Right atrium auricular region (tissue), 2 donors: ENCODE results near the gene ATG7. TPM values are rescaled to one million over a fixed set of nuclear protein-coding genes. Genes with fewer than 3 reads are reported as not detected.
"Not testable (repeated sequence)": the region's sequence is repeated elsewhere in the genome, so short reads cannot be mapped to it uniquely, and the experiment has no call there.

ENCODE experiments used
- DNase-seq: peaks from one replicate; pipeline ENCODE4 v3.0.0-alpha.2; 2019; ENCODE audit warnings: low spot score
- H3K27ac ChIP-seq, 2 donors: fragments of 200-600 bp; sonication (generic); 1 replicate in 1 of 2; 2 replicates in 1 of 2; pipeline ENCODE4 v1.5.1; 2016 to 2019
- H3K27me3 ChIP-seq, 2 donors: fragments of 200-600 bp; sonication (generic); one replicate each; pipeline versions ENCODE4 v1.5.1 to v1.6.0; 2017 to 2019
- H3K36me3 ChIP-seq: fragments of 200-600 bp; sonication (generic); one replicate; pipeline ENCODE4 v1.5.1; 2016
- H3K4me1 ChIP-seq, 2 donors: fragments of 200-600 bp; sonication (generic); one replicate each; pipeline versions ENCODE4 v1.5.1 to v1.6.0; 2017 to 2019
- H3K4me3 ChIP-seq, 2 donors: fragments of 200-600 bp; sonication (generic); 1 replicate in 1 of 2; 2 replicates in 1 of 2; pipeline ENCODE4 v1.5.1; 2017 to 2019; ENCODE audit warnings: mild to moderate bottlenecking in 1 of 2, moderate library complexity in 1 of 2
- H3K9me3 ChIP-seq, 2 donors: fragments of 200-600 bp; sonication (generic); one replicate each; pipeline ENCODE4 v1.5.1; 2019
- total RNA-seq, 2 donors: library from RNA; depleted of rRNA; stranded (reverse); fragments of >200 nt; gene quantifications; one replicate each; pipeline ENCODE4 v1.1.0, GENCODE V29; 2016
- TF ChIP-seq, protein P1 (sequence below), 2 donors: fragments of 200-600 bp; sonication (generic); IDR thresholded peaks; one replicate each; pipeline ENCODE4 v1.5.1; 2019; ENCODE audit warnings: antibody characterized with exemption in 2 of 2

The ATG7 gene
- total RNA-seq, 2 donors from 2014 or later, result 15.2 to 23.8 TPM

DNA sequence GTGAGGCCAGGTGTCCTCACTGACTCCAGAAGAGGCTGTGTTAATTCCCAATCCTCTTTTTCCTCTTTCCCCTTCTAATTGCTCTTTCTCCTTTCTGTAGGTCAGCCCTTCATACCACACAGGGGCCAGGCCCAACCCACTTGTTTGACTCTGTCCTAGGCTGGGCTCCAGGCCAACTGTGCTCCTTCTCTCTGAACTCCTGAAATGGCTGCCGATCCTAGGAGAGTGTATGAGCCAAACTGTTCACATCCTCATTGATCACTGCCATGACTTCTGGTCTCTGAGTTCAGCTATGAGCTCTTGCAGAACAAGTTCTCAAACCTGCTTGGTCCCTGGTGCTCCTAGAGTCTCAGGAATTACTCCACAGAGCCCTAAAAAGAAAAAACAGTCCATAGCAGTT is 226.4 kb downstream of the ATG7 start:
- peak overlapping the region in 1 of 2 donors; percentile 46 for H3K27ac ChIP-seq
- H3K4me3 ChIP-seq, result no peak overlapping the region
- H3K36me3 ChIP-seq, result no peaks in the 10 kb centered on the region
- no peaks in the 10 kb centered on the region for H3K27me3 ChIP-seq
- H3K4me1 ChIP-seq, result peaks cover 0 to 24% of the 10 kb centered on the region in 2 donors
- H3K9me3 ChIP-seq, result no peaks in the 10 kb centered on the region
- no peak for DNase-seq
- TF ChIP-seq, protein P1, sequence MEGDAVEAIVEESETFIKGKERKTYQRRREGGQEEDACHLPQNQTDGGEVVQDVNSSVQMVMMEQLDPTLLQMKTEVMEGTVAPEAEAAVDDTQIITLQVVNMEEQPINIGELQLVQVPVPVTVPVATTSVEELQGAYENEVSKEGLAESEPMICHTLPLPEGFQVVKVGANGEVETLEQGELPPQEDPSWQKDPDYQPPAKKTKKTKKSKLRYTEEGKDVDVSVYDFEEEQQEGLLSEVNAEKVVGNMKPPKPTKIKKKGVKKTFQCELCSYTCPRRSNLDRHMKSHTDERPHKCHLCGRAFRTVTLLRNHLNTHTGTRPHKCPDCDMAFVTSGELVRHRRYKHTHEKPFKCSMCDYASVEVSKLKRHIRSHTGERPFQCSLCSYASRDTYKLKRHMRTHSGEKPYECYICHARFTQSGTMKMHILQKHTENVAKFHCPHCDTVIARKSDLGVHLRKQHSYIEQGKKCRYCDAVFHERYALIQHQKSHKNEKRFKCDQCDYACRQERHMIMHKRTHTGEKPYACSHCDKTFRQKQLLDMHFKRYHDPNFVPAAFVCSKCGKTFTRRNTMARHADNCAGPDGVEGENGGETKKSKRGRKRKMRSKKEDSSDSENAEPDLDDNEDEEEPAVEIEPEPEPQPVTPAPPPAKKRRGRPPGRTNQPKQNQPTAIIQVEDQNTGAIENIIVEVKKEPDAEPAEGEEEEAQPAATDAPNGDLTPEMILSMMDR (IDR thresholded peaks at IDR 0.05), result no peak

DNA sequence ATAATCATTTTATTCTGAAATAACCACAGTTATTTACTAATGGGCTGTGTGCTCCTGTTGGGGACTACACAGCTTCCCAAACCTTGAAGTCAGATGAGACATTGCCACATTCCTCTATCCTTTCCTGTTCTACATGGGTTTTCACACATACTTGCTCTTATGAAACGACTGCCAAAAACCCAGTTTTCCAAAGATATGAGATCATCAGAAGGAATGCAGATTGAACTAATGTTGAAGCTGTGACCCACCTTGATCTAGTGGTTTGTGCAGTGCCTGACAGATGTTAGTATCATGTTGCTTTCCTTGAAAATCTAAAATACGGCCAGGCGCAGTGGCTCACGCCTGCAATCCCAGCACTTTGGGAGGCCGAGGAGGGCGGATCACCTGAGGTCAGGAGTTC is 226.9 kb downstream of the ATG7 start:
- no peak for DNase-seq
- Histone ChIP-seq H3K36me3 (no peaks in the 10 kb centered on the region), H3K27ac (peak overlapping the region in 1 of 2 donors; percentile 46), H3K4me1 (peaks cover 0 to 24% of the 10 kb centered on the region in 2 donors), H3K4me3 (no peak overlapping the region), H3K27me3 (no peaks in the 10 kb centered on the region), H3K9me3 (no peaks in the 10 kb centered on the region)
- TF ChIP-seq, protein P1 (IDR thresholded peaks at IDR 0.05), result no peak

DNA sequence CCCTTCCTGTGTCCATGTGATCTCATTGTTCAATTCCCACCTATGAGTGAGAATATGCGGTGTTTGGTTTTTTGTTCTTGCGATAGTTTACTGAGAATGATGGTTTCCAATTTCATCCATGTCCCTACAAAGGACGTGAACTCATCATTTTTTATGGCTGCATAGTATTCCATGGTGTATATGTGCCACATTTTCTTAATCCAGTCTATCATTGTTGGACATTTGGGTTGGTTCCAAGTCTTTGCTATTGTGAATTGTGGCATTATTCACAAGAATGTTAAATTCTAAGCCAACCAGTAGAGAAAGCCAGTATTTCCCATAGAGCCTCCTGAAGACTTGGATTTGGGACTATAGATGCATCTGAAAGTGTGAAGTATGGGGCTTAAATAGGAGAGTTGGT is 230.2 kb downstream of the ATG7 start:
- DNase-seq, H3K9me3 ChIP-seq, H3K36me3 ChIP-seq, H3K4me3 ChIP-seq, H3K27me3 ChIP-seq, H3K27ac ChIP-seq: not testable (repeated sequence)
- peaks cover 0 to 16% of the 10 kb centered on the region in 2 donors for H3K4me1 ChIP-seq

DNA sequence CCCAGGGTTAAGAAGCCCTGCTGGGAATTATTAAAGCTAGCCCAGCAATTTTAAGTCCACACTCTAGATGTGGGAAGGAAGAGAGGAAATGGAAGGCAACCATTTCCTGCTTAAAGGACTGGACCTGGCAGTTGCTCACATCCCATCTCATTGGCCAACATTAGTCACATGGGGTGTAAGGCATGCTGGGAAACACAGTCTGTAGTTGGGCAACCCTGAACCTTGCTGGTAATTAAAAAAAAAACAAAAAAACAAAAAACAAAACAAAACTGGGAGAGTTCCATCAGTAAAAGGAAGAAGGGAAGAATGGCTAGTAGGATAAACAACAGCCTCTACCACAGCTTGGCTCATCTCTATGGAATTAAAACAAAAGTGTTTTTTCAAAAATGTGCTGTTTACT is 235.5 kb downstream of the ATG7 start:
- Histone ChIP-seq H3K27me3 (no peaks in the 10 kb centered on the region), H3K9me3 (no peaks in the 10 kb centered on the region), H3K36me3 (no peaks in the 10 kb centered on the region), H3K4me3 (no peak overlapping the region), H3K27ac (peak overlapping the region; percentile 80 to 87), H3K4me1 (peaks cover 0 to 32% of the 10 kb centered on the region in 2 donors)
- TF ChIP-seq, protein P1 (IDR thresholded peaks at IDR 0.05), result no peak
- DNase-seq, result no peak

DNA sequence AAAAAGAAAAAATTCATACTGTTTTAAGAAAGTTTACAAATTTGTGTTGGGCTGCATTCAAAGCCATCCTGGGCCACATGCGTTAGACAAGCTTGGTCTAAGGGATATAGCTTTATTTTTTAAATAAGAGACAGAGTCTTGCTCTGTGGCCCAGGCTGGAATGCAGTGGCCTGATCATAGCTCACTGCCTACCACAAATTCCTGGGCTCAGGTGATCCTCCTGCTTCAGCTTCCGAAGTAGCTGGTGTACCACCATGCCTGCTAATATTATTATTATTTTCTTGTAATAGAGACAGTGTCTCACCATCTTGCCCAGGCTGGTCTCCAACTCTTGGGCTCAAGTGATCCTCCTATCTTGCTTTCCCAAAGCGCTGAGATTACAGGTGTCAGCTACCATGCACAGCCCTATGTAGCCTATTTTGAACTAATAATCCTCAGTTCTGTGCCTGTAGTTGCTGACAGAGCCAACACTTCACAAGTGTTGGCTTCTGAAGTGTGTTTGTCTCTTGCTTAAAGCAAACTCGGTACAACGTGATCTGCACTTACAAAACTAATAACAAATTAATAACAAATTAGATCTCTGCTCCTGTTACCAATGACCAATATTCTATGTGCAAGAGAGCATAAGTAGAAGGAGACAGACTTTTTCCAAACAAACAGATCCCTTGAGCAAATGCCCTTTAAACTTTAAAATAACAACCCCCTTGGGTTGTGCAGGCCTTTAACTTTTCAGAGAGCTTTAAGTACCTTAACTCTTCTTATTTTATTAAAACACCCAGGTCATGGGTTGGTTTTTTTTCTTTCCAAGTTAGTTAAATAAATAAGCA is 236.4 kb downstream of the ATG7 start:
- no peak for DNase-seq
- Histone ChIP-seq H3K9me3 (no peaks in the 10 kb centered on the region), H3K27ac (peak overlapping the region; percentile 80 to 87), H3K27me3 (no peaks in the 10 kb centered on the region), H3K36me3 (no peaks in the 10 kb centered on the region), H3K4me1 (peaks cover 0 to 37% of the 10 kb centered on the region in 2 donors), H3K4me3 (no peak overlapping the region)
- TF ChIP-seq, protein P1 (IDR thresholded peaks at IDR 0.05), result no peak

DNA sequence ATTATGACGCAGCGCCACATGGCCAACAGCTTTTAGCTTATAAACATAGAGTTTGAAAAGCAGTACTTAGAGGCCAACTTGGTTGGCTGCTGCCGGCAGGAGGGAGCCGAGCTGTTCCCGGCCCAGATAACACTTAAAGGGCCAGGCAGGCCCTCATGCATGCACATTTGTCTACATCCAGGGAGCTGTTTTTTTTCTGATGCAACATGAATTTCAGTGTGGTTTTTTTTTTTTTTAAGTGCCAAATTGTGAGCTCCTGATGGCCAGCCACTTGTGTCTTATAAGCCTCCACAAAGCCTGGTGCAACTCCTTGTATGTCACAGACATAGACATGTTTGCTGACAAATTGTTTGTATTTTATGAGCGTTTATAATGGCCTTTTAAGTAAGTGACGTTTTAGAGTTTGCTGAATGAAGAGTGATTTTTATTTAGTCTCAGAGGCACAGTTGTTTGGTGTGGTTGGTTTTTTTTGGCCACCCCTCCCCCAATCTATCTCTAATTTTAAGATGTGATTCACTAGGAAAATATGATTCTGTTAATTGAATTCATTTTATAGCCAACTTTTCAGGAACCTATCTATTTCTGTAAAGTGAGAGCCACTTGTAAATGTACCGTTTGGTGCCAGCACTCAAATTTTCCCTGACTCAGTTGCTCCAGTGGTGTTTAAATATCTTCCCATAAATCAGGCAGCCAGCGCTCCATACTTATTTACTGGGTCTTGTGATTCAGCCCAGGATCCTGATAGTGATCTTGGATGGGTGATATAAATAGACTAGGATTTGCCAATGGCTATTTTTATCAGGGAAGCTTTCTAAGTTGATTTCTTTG is 237.2 kb downstream of the ATG7 start:
- no peaks in the 10 kb centered on the region for H3K27me3 ChIP-seq
- peaks cover 0 to 45% of the 10 kb centered on the region in 2 donors for H3K4me1 ChIP-seq
- TF ChIP-seq, protein P1 (IDR thresholded peaks at IDR 0.05), result no peak
- no peaks in the 10 kb centered on the region for H3K36me3 ChIP-seq
- peak overlapping the region; percentile 80 to 87 for H3K27ac ChIP-seq
- peak overlapping the region in 1 of 2 donors; percentile 6 for H3K4me3 ChIP-seq
- no peaks in the 10 kb centered on the region for H3K9me3 ChIP-seq
- DNase-seq, result peak; percentile 88
